ENCODE results near the gene CHMP2A. TPM values are rescaled to one million over a fixed set of nuclear protein-coding genes. Genes with fewer than 3 reads are reported as not detected.

Gene CHMP2A
- total and polyA plus RNA-seq, 2 experiments from 2014 or later: 88.4 to 196 TPM

GRCh38 chr19:58552655-58553054 is 2.2 kb downstream of the CHMP2A start:
- H3K9me3 ChIP-seq (ENCODE audit: low read depth): no peaks in the 10 kb centered on the region
- H3K27ac ChIP-seq: no peak overlapping the region
- no peak overlapping the region for H3K4me3 ChIP-seq
- no peaks in the 10 kb centered on the region for H3K9me2 ChIP-seq (replicated peaks; ENCODE audit: insufficient read depth)
- WGBS (ENCODE audit: low lambda C conversion rate, missing lambda C conversion rate): 97% methylated on average over 2 of the region's 2 CpGs
- H3K27me3 ChIP-seq: no peaks in the 10 kb centered on the region
- H3K79me2 ChIP-seq: peaks cover 60% of the 10 kb centered on the region
- peaks cover 14% of the 10 kb centered on the region for H4K20me1 ChIP-seq (ENCODE audit: insufficient read depth, poor library complexity, severe bottlenecking)
- no peak overlapping the region for H3K4me2 ChIP-seq
- peaks cover 19% of the 10 kb centered on the region for H3K4me1 ChIP-seq (ENCODE audit: insufficient read depth)
- TF ChIP-seq CTCF (IDR thresholded peaks at IDR 0.05; ENCODE audit: poor library complexity) (no peak), EZH2 (IDR thresholded peaks at IDR 0.05; ENCODE audit: borderline replicate concordance) (no peak), EZH2phosphoT487 (IDR thresholded peaks at IDR 0.05; ENCODE audit: low read depth, severe bottlenecking, unreplicated experiment) (no peak)
- no peak overlapping the region for H2AFZ ChIP-seq
- no peak for DNase-seq (ENCODE audit: low spot score)
- peaks cover 4% of the 10 kb centered on the region for H3K36me3 ChIP-seq (replicated peaks; ENCODE audit: insufficient read depth, low read depth)

- Histone ChIP-seq H4K20me1 (ENCODE audit: insufficient read depth, poor library complexity, severe bottlenecking) (peaks cover 22% of the 10 kb centered on the region), H3K4me3 (no peak overlapping the region), H2AFZ (no peak overlapping the region), H3K4me1 (ENCODE audit: insufficient read depth) (peaks cover 20% of the 10 kb centered on the region), H3K79me2 (peaks cover 60% of the 10 kb centered on the region), H3K9me2 (replicated peaks; ENCODE audit: insufficient read depth) (no peaks in the 10 kb centered on the region), H3K27ac (no peak overlapping the region), H3K27me3 (no peaks in the 10 kb centered on the region), H3K9me3 (ENCODE audit: low read depth) (no peaks in the 10 kb centered on the region), H3K4me2 (no peak overlapping the region), H3K36me3 (replicated peaks; ENCODE audit: insufficient read depth, low read depth) (peaks cover 4% of the 10 kb centered on the region)
- no peak for TF ChIP-seq CTCF (IDR thresholded peaks at IDR 0.05; ENCODE audit: poor library complexity)
- 96% methylated on average over 17 of the region's 18 CpGs for WGBS (ENCODE audit: low lambda C conversion rate, missing lambda C conversion rate)
- DNase-seq (ENCODE audit: low spot score): peak; percentile 4
Observed at GRCh38 chr19:58551577-58552471, 3.1 kb downstream of the CHMP2A start.

GRCh38 chr19:58551123-58551497 is 3.8 kb downstream of the CHMP2A start:
- Histone ChIP-seq H2AFZ (no peak overlapping the region), H3K27ac (no peak overlapping the region), H3K9me2 (replicated peaks; ENCODE audit: insufficient read depth) (no peaks in the 10 kb centered on the region), H4K20me1 (ENCODE audit: insufficient read depth, poor library complexity, severe bottlenecking) (peaks cover 29% of the 10 kb centered on the region), H3K9me3 (ENCODE audit: low read depth) (no peaks in the 10 kb centered on the region), H3K4me3 (no peak overlapping the region), H3K4me2 (no peak overlapping the region), H3K4me1 (ENCODE audit: insufficient read depth) (peaks cover 23% of the 10 kb centered on the region), H3K27me3 (no peaks in the 10 kb centered on the region), H3K79me2 (peaks cover 60% of the 10 kb centered on the region), H3K36me3 (replicated peaks; ENCODE audit: insufficient read depth, low read depth) (peaks cover 4% of the 10 kb centered on the region)
- no peak for DNase-seq (ENCODE audit: low spot score)
- WGBS (ENCODE audit: low lambda C conversion rate, missing lambda C conversion rate): 91% methylated on average over 1 of the region's 1 CpG
- TF ChIP-seq CTCF (IDR thresholded peaks at IDR 0.05; ENCODE audit: poor library complexity) (no peak), EZH2phosphoT487 (IDR thresholded peaks at IDR 0.05; ENCODE audit: low read depth, severe bottlenecking, unreplicated experiment) (no peak), EZH2 (IDR thresholded peaks at IDR 0.05; ENCODE audit: borderline replicate concordance) (no peak)

Data from hepatocyte (in vitro differentiated cells).